ENCODE results near the gene EPHA3.

GRCh38 chr3:89494734-89495133 lies 387.3 kb downstream of the EPHA3 start:
- TF ChIP-seq CTCF (conservative IDR thresholded peaks at IDR 0.05 in 1 of 2, IDR thresholded peaks at IDR 0.05 in 1 of 2; ENCODE audit: low read depth in 1 of 2, low read length in 2 of 2), result no peak
- TF ChIP-seq EZH2 (IDR thresholded peaks at IDR 0.05; ENCODE audit: low read length, missing control alignments), result no peak

Data from fibroblast of lung (primary cell).